Myocyte (in vitro differentiated cells): ENCODE data around the gene BCAS3. TPM values are rescaled to one million over a fixed set of nuclear protein-coding genes. Genes with fewer than 3 reads are reported as not detected.

Experiments used
- DNase-seq: peaks from one replicate; pipeline ENCODE4 v3.0.0-alpha.2; 2012; ENCODE audit warnings: low read depth
- total RNA-seq: library from RNA; depleted of rRNA; stranded (reverse); fragments of >200 nt; gene quantifications from 2 replicates; pipeline ENCODE4 v1.2.3, GENCODE V29; 2014

BCAS3 gene
- total RNA-seq, 1 donor from 2014 or later, result 18.1 TPM

- no peak for DNase-seq
Measured at GRCh38 chr17:61245706-61246135, 568.1 kb downstream of the BCAS3 start.

GRCh38 chr17:61247439-61247838 lies 569.8 kb downstream of the BCAS3 start:
- peak; percentile 95 for DNase-seq

- peak; percentile 42 for DNase-seq
Measured at GRCh38 chr17:61248399-61248798, 570.7 kb downstream of the BCAS3 start.

- no peak for DNase-seq
Measured at GRCh38 chr17:61249649-61250299, 572.1 kb downstream of the BCAS3 start.

- DNase-seq, result peak; percentile 10
Measured at GRCh38 chr17:61250335-61250890, 572.8 kb downstream of the BCAS3 start.

- DNase-seq, result peak; percentile 89
Measured at GRCh38 chr17:61251939-61252865, 574.6 kb downstream of the BCAS3 start.

GRCh38 chr17:61253362-61253761 lies 575.7 kb downstream of the BCAS3 start:
- no peak for DNase-seq

- DNase-seq, result no peak
Measured at GRCh38 chr17:61253937-61254574, 576.4 kb downstream of the BCAS3 start.

GRCh38 chr17:61254904-61255303 lies 577.3 kb downstream of the BCAS3 start:
- DNase-seq, result no peak

- no peak for DNase-seq
Measured at GRCh38 chr17:61255647-61256046, 578.0 kb downstream of the BCAS3 start.

- DNase-seq, result no peak
Measured at GRCh38 chr17:61259360-61259759, 581.7 kb downstream of the BCAS3 start.

GRCh38 chr17:61260071-61260797 lies 582.6 kb downstream of the BCAS3 start:
- DNase-seq, result peak; percentile 54

- no peak for DNase-seq
Measured at GRCh38 chr17:61261001-61261637, 583.5 kb downstream of the BCAS3 start.

- no peak for DNase-seq
Measured at GRCh38 chr17:61265397-61265796, 587.7 kb downstream of the BCAS3 start.

- no peak for DNase-seq
Measured at GRCh38 chr17:61267847-61268246, 590.2 kb downstream of the BCAS3 start.

- no peak for DNase-seq
Measured at GRCh38 chr17:61275395-61275794, 597.7 kb downstream of the BCAS3 start.

GRCh38 chr17:61276806-61277205 lies 599.2 kb downstream of the BCAS3 start:
- no peak for DNase-seq

- DNase-seq, result peak; percentile 94
Measured at GRCh38 chr17:61279476-61280145, 602.0 kb downstream of the BCAS3 start.

- DNase-seq, result no peak
Measured at GRCh38 chr17:61280338-61280737, 602.7 kb downstream of the BCAS3 start.

- no peak for DNase-seq
Measured at GRCh38 chr17:61280851-61281250, 603.2 kb downstream of the BCAS3 start.
